Adrenal gland (tissue), 5 donors: ENCODE data around the gene NUBP1.

Experiments
- POLR2A ChIP-seq, 2 donors: fragments of 450-650 bp; IDR thresholded peaks; one replicate each; pipeline ENCODE4 v1.6.1; 2017; ENCODE audit warnings: antibody characterized with exemption in 2 of 2, mild to moderate bottlenecking in 2 of 2, moderate library complexity in 1 of 2
- TF ChIP-seq, protein P1 (sequence below), 6 experiments: fragments of 450-650 bp in 4 of 6; fragments of 200-600 bp in 2 of 6; sonication (generic) in 1 of 6; IDR thresholded peaks; 1 replicate in 5 of 6; 2 replicates in 1 of 6; pipeline versions ENCODE4 v1.5.1 to v1.8.0; 2016 to 2021; ENCODE audit warnings: antibody characterized with exemption in 6 of 6, mild to moderate bottlenecking in 2 of 6, moderate library complexity in 1 of 6
- donor health status: DM: no; HTN: no; CAD: no.

GRCh38 chr16:10799736-10800135 is 56.1 kb downstream of the NUBP1 start:
- TF ChIP-seq, protein P1, sequence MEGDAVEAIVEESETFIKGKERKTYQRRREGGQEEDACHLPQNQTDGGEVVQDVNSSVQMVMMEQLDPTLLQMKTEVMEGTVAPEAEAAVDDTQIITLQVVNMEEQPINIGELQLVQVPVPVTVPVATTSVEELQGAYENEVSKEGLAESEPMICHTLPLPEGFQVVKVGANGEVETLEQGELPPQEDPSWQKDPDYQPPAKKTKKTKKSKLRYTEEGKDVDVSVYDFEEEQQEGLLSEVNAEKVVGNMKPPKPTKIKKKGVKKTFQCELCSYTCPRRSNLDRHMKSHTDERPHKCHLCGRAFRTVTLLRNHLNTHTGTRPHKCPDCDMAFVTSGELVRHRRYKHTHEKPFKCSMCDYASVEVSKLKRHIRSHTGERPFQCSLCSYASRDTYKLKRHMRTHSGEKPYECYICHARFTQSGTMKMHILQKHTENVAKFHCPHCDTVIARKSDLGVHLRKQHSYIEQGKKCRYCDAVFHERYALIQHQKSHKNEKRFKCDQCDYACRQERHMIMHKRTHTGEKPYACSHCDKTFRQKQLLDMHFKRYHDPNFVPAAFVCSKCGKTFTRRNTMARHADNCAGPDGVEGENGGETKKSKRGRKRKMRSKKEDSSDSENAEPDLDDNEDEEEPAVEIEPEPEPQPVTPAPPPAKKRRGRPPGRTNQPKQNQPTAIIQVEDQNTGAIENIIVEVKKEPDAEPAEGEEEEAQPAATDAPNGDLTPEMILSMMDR (IDR thresholded peaks at IDR 0.05), result no peak
- TF ChIP-seq POLR2A (IDR thresholded peaks at IDR 0.05), result no peak
